ENCODE results near the gene NUP98.

DNA sequence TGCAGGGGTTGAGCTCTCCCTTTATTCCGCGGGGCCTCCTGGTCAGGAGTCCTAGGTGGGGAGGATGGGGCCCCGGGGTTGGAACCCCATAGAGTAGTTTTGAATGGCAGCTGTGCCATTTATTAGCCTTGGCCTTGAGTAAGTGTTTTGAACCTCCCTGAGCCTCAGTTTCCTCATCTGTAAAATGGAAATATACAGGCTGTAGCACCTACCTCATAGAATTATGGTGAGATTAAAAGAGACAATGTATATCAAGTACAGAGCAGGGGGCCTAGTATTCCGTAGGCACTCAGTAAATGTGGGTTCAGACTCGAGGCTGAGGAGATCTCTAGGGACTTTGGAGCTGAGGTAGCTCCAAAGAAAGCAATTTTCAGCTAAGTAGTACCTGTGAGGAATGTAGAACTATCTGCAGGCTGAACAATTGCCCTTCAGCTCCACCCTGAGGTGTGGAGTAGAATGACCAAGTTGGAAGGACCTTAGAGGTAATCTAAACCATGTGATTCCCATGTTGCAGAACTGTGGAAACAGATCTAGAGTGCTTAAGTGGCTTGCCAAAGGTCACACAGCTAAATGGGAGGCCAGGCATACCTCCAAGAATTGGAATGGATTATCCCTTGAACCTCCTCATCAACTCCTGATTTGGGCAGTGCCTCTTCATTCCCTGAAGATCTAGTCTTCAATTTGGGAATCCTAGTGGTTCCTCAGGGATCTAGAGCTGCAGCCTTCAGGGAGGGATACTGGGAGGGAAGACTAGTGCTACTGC, 11.7 kb upstream of the NUP98 start:
- TF ChIP-seq CTCF (IDR thresholded peaks at IDR 0.05) (no peak), POLR2A (IDR thresholded peaks at IDR 0.05) (no peak)
